ENCODE data around the gene UCHL5. TPM values are rescaled to one million over a fixed set of nuclear protein-coding genes. Genes with fewer than 3 reads are reported as not detected.

UCHL5 gene, protein sequence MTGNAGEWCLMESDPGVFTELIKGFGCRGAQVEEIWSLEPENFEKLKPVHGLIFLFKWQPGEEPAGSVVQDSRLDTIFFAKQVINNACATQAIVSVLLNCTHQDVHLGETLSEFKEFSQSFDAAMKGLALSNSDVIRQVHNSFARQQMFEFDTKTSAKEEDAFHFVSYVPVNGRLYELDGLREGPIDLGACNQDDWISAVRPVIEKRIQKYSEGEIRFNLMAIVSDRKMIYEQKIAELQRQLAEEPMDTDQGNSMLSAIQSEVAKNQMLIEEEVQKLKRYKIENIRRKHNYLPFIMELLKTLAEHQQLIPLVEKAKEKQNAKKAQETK
- total RNA-seq (2016; rRNA removed; fragmentation: Illumina TruSeq; extraction: Trizol) (44.1 and 72.4 TPM in 2 replicates), polyA plus RNA-seq (2011; rRNA removed) (11.3 and 18.2 TPM in 2 replicates), polyA minus RNA-seq (2011; rRNA and poly(A)+ RNA removed; ENCODE audit: low replicate concordance) (8.2 and 18.8 TPM in 2 replicates), Bru-seq, nascent RNA (percentile 86 among the genes with signal in this experiment), BruChase-seq, experiment 1, labeled RNA remaining after a 6-hour chase (percentile 78 among the genes with signal in this experiment), BruChase-seq, experiment 2, labeled RNA remaining after a 2-hour chase (percentile 88 among the genes with signal in this experiment)
- total RNA-seq (2016; cell fraction: cytosol; rRNA removed; fragmentation: Illumina TruSeq; extraction: Trizol; ENCODE audit: low read depth): 10.9 and 11.5 TPM in 2 replicates
- 41.4 and 69.5 TPM in 2 replicates for total RNA-seq (2016; cell fraction: insoluble cytoplasmic fraction; rRNA removed; fragmentation: Illumina TruSeq; extraction: Trizol)
- 21.8 and 25.2 TPM in 2 replicates for total RNA-seq (2016; cell fraction: membrane; rRNA removed; fragmentation: Illumina TruSeq; extraction: Trizol)
- total RNA-seq (2016; cell fraction: nucleus; rRNA removed; fragmentation: Illumina TruSeq; extraction: Trizol): 48.2 and 48.7 TPM in 2 replicates
- polyA plus RNA-seq (2011; cell fraction: cytosol; rRNA removed): 5.7 and 8.6 TPM in 2 replicates
- 8.0 and 8.1 TPM in 2 replicates for polyA plus RNA-seq (2011; cell fraction: nucleus; rRNA removed)
- 18.9 and 28.2 TPM in 2 replicates for polyA plus RNA-seq (2012)
- 9.4 and 9.6 TPM in 2 replicates for polyA plus RNA-seq (2016; cell fraction: cytosol; fragmentation: Illumina TruSeq; extraction: Trizol; ENCODE audit: low read depth)
- polyA plus RNA-seq (2016; cell fraction: insoluble cytoplasmic fraction; fragmentation: Illumina TruSeq; extraction: Trizol; ENCODE audit: low read depth): 95.7 and 95.9 TPM in 2 replicates
- 15.2 and 17.2 TPM in 2 replicates for polyA plus RNA-seq (2016; cell fraction: membrane; fragmentation: Illumina TruSeq; extraction: Trizol; ENCODE audit: low read depth)
- 44.2 and 50.7 TPM in 2 replicates for polyA plus RNA-seq (2016; cell fraction: nucleus; fragmentation: Illumina TruSeq; extraction: Trizol; ENCODE audit: insufficient read depth, low read depth)
- 10.1 and 16.5 TPM in 2 replicates for polyA minus RNA-seq (2011; cell fraction: cytosol; rRNA and poly(A)+ RNA removed)
- polyA minus RNA-seq (2011; cell fraction: nucleus; rRNA and poly(A)+ RNA removed): 45.1 and 47.9 TPM in 2 replicates
- long read RNA-seq, experiment 1, full-length matches to known transcripts: 34 of 73 reads
- long read RNA-seq, experiment 1, partial matches to known transcripts: 12 of 73 reads
- long read RNA-seq, experiment 1, other reads (novel, unspliced or antisense): 27 of 73 reads
- long read RNA-seq, experiment 2, full-length matches to known transcripts: 18 of 48 reads
- long read RNA-seq, experiment 2, partial matches to known transcripts: 4 of 48 reads
- long read RNA-seq, experiment 2, other reads (novel, unspliced or antisense): 26 of 48 reads

- H2AFZ ChIP-seq (ENCODE audit: low read length): peak within 1 kb of the TSS; percentile 73
- FAIRE-seq (peak; percentile 86), DNase-seq (ENCODE audit: low spot score) (peak; percentile 97), ATAC-seq (peak; percentile 96)
- intact Hi-C loops (cut with micrococcal nuclease; ENCODE audit: unreplicated experiment) (loop anchor here (1.0 kb wide), 3 partner anchors 23 to 63 kb away; partner anchors contain the start of gene CDC73), in situ Hi-C loops (cut with HindIII; ENCODE audit: extremely low pct_ligation_motif_present, low pct_unique_long_range_greater_than_20kb) (no loop called here)
- peak within 1 kb of the TSS; percentile 94 for H3K27ac ChIP-seq (ENCODE audit: extremely low read length, insufficient read depth, low read length)
- peaks cover 0 to 2% of the 10 kb centered on the region in 2 experiments; a peak in 1 of 5 replicates for H3K27me3 ChIP-seq (ENCODE audit: control insufficient read depth in 1 of 2, insufficient read depth in 2 of 2, low read length in 2 of 2)
- H3K79me2 ChIP-seq (ENCODE audit: insufficient read depth, low read length): peaks cover 90% of the 10 kb centered on the region
- H3K4me2 ChIP-seq (ENCODE audit: low read depth, low read length): peak within 1 kb of the TSS; percentile 82
- H3K9ac ChIP-seq (ENCODE audit: insufficient read depth, low read depth, low read length): peak within 1 kb of the TSS; percentile 97
- WGBS (ENCODE audit: low lambda C conversion rate): 1% methylated on average over 12 of the region's 74 CpGs
- CTCF ChIA-PET (ENCODE audit: low intra/inter-chr PET ratio, low total read pairs): no interaction called here
- peaks cover 11% of the 10 kb centered on the region; the same call in 1 of the 2 replicates for H4K20me1 ChIP-seq (ENCODE audit: insufficient read depth, low read length)
- POLR2A ChIA-PET: interaction anchor here (0.8 to 2.0 kb wide), 12 partner anchors 10 to 252 kb away, joined by 3 to 23 read pairs (median 6); partner anchors contain the start of genes CDC73 and GLRX2
- H3K36me3 ChIP-seq (replicated peaks in 1 of 2; ENCODE audit: control insufficient read depth in 1 of 2, insufficient read depth in 2 of 2, low read length in 2 of 2): peaks cover 1 to 5% of the 10 kb centered on the region in 2 experiments; a peak in 1 of 5 replicates
- BruUV-seq (replicated peaks): no TSS peak
- peaks cover 44% of the 10 kb centered on the region for H3K4me1 ChIP-seq (ENCODE audit: insufficient read depth, low read length)
- H3K9me3 ChIP-seq (ENCODE audit: low read length): no peaks in the 10 kb centered on the region
- H3K4me3 ChIP-seq (replicated peaks in 1 of 3; ENCODE audit: insufficient read depth in 1 of 3, low read depth in 2 of 3, low read length in 3 of 3): peak within 1 kb of the TSS; percentile 92 to 99 (median 94)
- peak; percentile 98 for TF ChIP-seq CBX5 (CRISPR knock-in tag; IDR thresholded peaks at IDR 0.05; ENCODE audit: borderline replicate concordance)
- TF ChIP-seq, protein P1, sequence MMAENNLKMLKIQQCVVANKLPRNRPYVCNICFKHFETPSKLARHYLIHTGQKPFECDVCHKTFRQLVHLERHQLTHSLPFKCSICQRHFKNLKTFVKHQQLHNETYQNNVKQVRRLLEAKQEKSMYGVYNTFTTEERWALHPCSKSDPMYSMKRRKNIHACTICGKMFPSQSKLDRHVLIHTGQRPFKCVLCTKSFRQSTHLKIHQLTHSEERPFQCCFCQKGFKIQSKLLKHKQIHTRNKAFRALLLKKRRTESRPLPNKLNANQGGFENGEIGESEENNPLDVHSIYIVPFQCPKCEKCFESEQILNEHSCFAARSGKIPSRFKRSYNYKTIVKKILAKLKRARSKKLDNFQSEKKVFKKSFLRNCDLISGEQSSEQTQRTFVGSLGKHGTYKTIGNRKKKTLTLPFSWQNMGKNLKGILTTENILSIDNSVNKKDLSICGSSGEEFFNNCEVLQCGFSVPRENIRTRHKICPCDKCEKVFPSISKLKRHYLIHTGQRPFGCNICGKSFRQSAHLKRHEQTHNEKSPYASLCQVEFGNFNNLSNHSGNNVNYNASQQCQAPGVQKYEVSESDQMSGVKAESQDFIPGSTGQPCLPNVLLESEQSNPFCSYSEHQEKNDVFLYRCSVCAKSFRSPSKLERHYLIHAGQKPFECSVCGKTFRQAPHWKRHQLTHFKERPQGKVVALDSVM (CRISPR knock-in tag; IDR thresholded peaks at IDR 0.05): no peak
- TF ChIP-seq ZNF709 (CRISPR knock-in tag; IDR thresholded peaks at IDR 0.05): peak; percentile 85; the same call in 1 of the 2 replicates
- TF ChIP-seq RNF2 (conservative IDR thresholded peaks at IDR 0.05; ENCODE audit: low read depth): peak; percentile 72; the same call in 1 of the 2 replicates
- TF ChIP-seq ARNTL (CRISPR knock-in tag; IDR thresholded peaks at IDR 0.05): peak; percentile 75
- peak; percentile 70 for TF ChIP-seq RXRA (CRISPR knock-in tag; IDR thresholded peaks at IDR 0.05)
- TF ChIP-seq NFE2L2 (IDR thresholded peaks at IDR 0.05; ENCODE audit: low read length): no peak
- no peak; the same call in 1 of the 2 replicates for TF ChIP-seq SAFB2 (CRISPR knock-in tag; IDR thresholded peaks at IDR 0.05; ENCODE audit: borderline replicate concordance, low read depth)
- TF ChIP-seq HMG20B (CRISPR knock-in tag; conservative IDR thresholded peaks at IDR 0.05): peak; percentile 78
- peak; percentile 61; the same call in 1 of the 2 replicates for TF ChIP-seq ZNF230 (CRISPR knock-in tag; IDR thresholded peaks at IDR 0.05)
- peak; percentile 56 for TF ChIP-seq ZNF510 (CRISPR knock-in tag; IDR thresholded peaks at IDR 0.05; ENCODE audit: low read depth)
- TF ChIP-seq, protein P2, sequence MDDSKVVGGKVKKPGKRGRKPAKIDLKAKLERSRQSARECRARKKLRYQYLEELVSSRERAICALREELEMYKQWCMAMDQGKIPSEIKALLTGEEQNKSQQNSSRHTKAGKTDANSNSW (CRISPR knock-in tag; IDR thresholded peaks at IDR 0.05; ENCODE audit: borderline replicate concordance): no peak
These were observed at the start of gene UCHL5, which contains the start of gene RO60 for GRCh38 chr1:193059282-193060114. TSS of gene UCHL5 (minus strand) at chr1:193059360. CDS start at chr1:193059260, 100 bp downstream. TSS of gene RO60 (plus strand) at chr1:193059612. CDS start at chr1:193069055, 9,443 bp downstream.

Data from HepG2 (cell line).